GM03348 (cell line): ENCODE data around the gene LONRF3.

ENCODE experiments used
- DNase-seq: peaks from one replicate; pipeline ENCODE4 v3.0.0; 2012; ENCODE audit warnings: low spot score

Gene LONRF3

DNA sequence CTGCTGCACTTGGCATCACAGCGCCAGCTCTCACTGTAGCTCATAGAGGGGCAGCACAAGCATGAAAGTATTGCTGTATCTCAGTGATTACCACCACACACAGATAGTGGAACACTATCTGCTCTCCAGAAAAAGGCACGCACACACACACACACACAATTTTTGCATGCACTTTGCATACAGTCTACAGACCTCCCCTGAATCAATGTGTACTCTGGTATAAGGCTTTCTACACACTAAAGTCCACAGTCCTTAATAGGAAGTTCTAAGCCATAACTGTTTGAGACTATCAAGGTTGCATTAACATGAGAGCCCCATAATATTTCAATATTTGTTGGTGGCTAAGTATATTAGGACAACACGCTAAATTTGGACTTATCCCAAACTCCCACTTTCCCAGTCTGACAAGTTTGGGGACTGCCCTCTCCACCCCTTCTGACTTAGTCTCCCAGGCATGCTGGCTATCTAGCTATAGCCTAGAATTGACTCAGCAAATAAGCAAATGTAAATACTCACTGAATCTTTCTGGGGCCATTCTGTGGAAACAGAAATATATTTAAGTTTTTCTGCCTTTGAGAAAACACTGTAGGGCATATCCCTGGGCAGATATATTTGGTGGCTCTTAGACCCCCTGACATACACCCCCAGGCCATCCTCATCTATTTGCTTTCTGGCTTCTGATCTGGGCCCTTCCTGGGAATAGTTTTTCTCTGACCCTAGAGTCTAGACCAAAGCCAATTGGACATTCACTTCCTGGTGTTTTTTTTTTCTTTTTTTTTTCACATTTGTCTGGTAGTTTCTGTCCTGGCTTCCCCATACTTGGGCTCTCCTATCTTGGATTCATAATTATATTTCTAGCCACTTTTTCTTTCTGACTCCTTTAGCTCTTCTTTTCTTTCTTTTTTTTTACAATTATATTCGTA is 62.0 kb downstream of the LONRF3 start:
- no peak for DNase-seq

DNA sequence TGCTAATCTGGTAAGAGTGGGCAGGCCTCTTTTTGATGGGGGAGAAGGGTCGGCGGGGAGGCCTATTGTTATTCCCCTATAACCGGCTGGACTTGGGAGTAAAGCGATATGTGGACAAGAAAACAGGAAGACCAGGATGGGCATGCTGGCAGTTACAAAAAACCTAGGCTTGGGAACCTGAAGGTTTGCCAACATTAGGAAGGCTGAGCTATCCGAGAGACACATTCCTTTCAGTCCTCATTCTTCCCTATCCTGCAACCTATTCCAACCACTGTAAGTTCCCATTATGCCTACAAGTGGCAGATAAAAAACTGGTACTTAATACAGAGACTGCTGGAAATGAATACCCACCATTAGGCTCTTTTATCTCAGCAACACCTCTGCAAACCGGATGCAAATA is 66.0 kb downstream of the LONRF3 start:
- DNase-seq = no peak

DNA sequence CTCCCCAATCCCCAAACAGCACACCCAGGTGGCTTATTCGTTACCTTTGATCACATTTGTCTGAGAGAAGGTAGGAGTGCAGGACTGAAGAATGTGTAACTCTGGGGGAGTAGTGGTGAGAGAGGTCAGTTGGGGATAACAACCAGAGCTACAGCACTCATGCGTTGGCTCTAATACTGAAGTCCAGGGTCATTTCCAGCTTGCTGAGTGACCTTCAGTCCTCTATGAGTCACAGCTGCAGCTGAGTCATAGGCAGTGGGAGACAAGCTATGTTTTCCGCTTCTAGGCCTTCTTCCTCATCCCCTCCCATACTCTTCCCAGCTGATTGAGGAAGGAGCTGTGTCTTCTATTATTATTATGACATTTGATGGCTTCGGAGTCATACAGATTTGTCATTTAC is 66.8 kb downstream of the LONRF3 start:
- peak; percentile 71 for DNase-seq

DNA sequence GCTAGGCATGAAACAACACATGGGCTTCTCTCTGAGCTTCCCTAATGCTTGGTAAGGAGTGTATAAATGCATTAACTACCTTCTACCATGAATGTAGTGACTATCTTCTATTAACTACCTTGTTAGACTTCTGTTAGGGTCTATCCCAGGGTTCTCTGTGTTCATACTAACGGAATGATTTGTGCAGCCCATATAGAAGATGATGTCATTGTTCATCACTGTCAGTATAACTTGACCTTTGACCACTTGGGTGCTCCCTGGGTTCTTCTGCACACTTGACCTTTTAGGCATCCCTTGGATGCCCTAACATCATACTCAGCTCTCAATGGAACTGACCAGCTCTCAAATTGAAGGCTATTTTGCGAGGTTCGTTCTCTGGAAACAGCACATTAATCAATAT is 67.6 kb downstream of the LONRF3 start:
- no peak for DNase-seq

DNA sequence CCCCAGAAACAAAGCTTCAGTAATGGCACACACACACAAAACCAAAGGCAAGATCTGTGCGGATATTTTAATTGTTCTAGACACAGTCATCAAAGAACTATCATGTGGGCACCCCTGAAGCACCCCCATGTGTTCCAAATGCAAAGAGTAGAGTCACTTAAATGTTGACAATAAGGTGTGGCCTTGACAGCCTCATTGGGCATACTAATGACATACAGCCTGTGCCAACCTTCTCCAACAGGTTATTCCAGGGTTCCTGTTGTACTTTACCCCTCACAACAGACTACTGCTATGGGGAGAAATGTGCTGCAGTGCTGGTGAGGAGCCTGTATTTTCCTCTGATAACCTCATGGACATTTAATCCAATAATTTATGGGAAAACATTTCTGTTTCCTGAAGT is 68.6 kb downstream of the LONRF3 start:
- DNase-seq = no peak

DNA sequence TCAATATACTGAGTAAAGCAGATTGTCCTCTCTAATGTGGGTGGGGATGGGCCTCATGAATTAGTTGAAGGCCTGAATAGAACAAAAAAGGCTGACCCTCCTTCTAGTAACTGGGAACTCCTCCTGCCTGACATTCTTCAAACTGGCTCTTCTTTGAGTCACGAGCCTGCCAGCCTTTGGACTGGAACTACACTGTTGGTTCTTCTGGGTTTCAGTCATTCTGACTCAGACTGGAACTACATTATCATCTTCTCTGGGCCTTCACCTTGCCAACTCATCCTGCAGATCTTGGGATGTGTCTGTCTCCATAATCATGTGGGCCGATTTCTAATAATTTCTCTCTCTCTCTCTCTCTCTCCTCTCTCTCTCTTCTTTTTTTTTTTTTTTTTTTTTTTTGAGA is 71.5 kb downstream of the LONRF3 start:
- no peak for DNase-seq

DNA sequence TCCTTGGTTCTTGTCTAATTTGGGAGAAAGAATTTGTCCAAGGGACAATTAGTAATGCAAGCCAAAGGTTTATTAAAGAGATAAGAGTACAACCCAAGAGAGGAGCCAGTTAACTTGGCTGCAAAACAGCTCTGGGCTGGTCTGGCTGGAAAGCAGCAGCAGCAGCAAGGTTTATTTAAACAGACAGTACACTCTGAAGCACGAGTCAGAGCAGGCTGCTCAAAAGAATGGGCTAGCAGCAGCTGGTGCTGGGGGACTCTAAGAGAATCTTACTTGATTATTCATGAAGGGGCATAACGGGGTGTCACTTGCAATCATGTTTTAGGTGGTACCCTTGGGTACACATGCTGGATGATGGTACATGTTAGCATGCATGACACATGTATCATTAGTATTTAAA is 81.3 kb downstream of the LONRF3 start:
- DNase-seq = no peak

DNA sequence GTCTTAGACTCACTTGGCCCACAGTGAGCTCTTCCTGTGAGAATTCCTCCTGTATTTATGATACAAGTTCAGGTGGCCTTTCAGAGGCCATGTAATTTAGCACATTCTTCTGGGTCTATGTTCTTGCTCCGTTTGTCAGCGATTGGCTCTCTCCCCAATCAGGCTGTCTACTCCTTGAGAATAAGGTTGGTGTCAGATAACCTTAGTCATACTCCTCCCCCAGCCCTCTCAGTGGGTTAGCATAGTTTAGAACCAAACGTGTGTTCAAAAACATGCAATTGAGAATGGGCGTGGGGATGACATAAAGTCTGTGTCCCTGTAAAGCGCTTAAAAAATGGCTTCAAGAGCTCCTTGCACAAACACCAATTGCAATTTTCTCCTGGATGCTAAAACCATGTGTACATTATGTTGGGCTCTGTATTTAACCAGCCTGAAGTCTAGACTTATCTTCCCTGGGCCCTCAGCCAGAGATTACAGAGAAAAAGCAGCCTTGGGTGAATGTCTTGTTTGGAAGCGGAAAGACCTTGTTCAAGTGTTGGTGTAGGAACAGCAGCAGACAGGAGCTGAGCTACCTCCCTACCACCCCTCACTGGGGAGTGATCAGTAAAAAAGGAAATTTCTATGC is 88.4 kb downstream of the LONRF3 start:
- DNase-seq = no peak

DNA sequence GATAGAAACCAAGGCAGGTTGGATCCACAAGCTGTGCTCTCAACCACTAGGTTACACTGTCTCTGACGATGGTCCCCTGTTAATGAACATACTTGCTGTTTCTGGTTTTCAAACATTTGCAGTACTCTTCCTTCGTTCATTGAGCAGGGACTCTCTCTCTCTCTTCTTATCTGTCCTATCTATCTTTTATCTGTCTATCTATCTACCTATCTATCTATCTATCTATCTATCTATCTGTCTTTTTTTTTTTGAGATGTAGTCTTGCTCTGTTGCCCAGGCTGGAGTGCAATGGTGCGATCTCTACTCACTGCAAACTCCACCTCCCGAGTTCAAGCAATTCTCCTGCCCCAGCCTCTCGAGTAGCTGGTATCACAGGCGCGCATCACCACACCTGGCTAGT is 89.0 kb downstream of the LONRF3 start:
- no peak for DNase-seq

DNA sequence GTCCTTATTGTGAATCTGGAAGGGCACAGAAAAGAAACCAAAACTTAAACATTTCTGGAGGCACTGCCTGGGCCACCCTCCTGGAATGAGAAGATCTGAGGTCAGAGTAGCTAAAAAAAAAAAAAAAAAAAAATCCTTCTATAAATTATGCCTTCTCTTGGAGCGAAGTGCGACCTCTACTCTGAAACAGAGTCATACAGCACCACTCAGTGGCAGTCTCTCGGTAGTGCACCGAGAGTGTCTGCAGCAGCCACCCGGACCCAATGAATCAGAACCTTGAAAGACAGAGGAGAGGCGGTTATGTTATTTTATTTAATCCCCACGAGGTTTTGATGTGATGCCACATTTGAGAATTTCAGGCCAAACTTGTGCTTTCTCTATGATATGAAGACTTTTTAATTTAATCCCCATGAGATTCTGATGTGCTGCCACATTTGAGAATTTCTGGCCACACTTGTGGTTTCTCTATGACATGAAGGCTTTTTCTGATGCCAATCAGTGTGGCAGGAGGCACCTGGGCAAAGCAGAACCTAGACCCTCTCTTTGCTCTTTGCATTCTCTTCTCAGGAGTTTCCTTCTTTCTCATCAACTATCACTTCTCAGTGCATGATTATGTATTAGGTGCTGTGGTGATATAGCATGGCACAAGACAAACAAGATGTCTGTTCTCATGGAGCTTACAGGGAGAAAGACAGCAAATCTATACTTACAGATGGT is 92.8 kb downstream of the LONRF3 start:
- DNase-seq = peak; percentile 64
